SK-N-SH (cell line): ENCODE data around the gene ZNF331. TPM values are rescaled to one million over a fixed set of nuclear protein-coding genes. Genes with fewer than 3 reads are reported as not detected.

ENCODE experiments used
- CTCF ChIA-PET: fragments of 300-600, 350-600 bp; formaldehyde crosslinking; extraction: SDS; loops from one replicate; lab custom pipeline; 2021; lab: Yijun Ruan, JAX
- POLR2A ChIA-PET: fragments of 350-600 bp; sonication (Branson Sonifier 250); formaldehyde crosslinking; extraction: SDS; loops from one replicate; lab custom pipeline; 2020; ENCODE audit warnings: antibody characterized with exemption, inconsistent platforms; lab: Yijun Ruan, JAX
- DNase-seq: peaks from one replicate; pipeline ENCODE4 v3.0.0; 2012
- H2AFZ ChIP-seq: fragments of 200-600 bp; sonication (generic); 2 replicates; pipeline ENCODE4 v1.8.1; 2016; ENCODE audit warnings: antibody characterized with exemption, mild to moderate bottlenecking, low read depth
- H3F3A ChIP-seq: fragments of 200-600 bp; sonication (generic); replicated peaks from 2 replicates; pipeline ENCODE3; 2016; ENCODE audit warnings: antibody characterized with exemption, mild to moderate bottlenecking; ENCODE audit not compliant: insufficient read depth
- H3K27ac ChIP-seq, 2 experiments: fragments of 200-500 bp in 1 of 2; fragments of 200-600 bp in 1 of 2; sonication (Bioruptor generic) in 1 of 2; sonication (generic), shearing (Covaris generic) in 1 of 2; 2 replicates each; pipeline versions ENCODE4 v1.5.1 to v1.6.1; 2014 to 2016; ENCODE audit warnings: low read depth in 2 of 2, inconsistent platforms in 1 of 2, low read length in 1 of 2, mild to moderate bottlenecking in 1 of 2, mixed read lengths in 1 of 2
- H3K27me3 ChIP-seq: fragments of 200-600 bp; sonication (generic), shearing (Covaris generic); 2 replicates; pipeline ENCODE4 v1.6.1; 2016; ENCODE audit warnings: mixed run types; ENCODE audit not compliant: insufficient read depth
- H3K36me3 ChIP-seq, 2 experiments: fragments of 200-500 bp in 1 of 2; fragments of 200-600 bp in 1 of 2; sonication (Bioruptor generic) in 1 of 2; sonication (generic) in 1 of 2; replicated peaks in 1 of 2; 2 replicates each; pipeline versions ENCODE3 to v1.5.1; 2014 to 2016; ENCODE audit warnings: low read length in 1 of 2, mild to moderate bottlenecking in 1 of 2; ENCODE audit not compliant: insufficient read depth in 2 of 2, control insufficient read depth in 1 of 2
- H3K4me1 ChIP-seq, 2 experiments: fragments of 200-500 bp in 1 of 2; fragments of 200-600 bp in 1 of 2; sonication (Bioruptor generic) in 1 of 2; sonication (generic), shearing (Covaris generic) in 1 of 2; 2 replicates each; pipeline versions ENCODE4 v1.5.1 to v1.6.1; 2014 to 2016; ENCODE audit warnings: low read depth in 1 of 2, low read length in 1 of 2, mixed run types in 1 of 2; ENCODE audit not compliant: insufficient read depth in 2 of 2, control insufficient read depth in 1 of 2
- H3K4me2 ChIP-seq: fragments of 200-600 bp; sonication (generic), shearing (Covaris generic); 2 replicates; pipeline ENCODE4 v1.6.1; 2017; ENCODE audit warnings: mixed run types
- H3K4me3 ChIP-seq, 2 experiments: fragments of 200-500 bp in 1 of 2; fragments of 200-600 bp in 1 of 2; sonication (Bioruptor generic) in 1 of 2; sonication (generic), shearing (Covaris generic) in 1 of 2; 2 replicates each; pipeline versions ENCODE4 v1.5.1 to v1.8.1; 2014 to 2016; ENCODE audit warnings: low read depth in 2 of 2, inconsistent platforms in 1 of 2, low read length in 1 of 2, mild to moderate bottlenecking in 1 of 2, mixed read lengths in 1 of 2, moderate library complexity in 1 of 2
- H3K79me2 ChIP-seq: fragments of 200-600 bp; sonication (generic); 2 replicates; pipeline ENCODE4 v1.8.1; 2017; ENCODE audit warnings: mild to moderate bottlenecking; ENCODE audit not compliant: insufficient read depth
- H3K9ac ChIP-seq: fragments of 200-600 bp; sonication (generic); 2 replicates; pipeline ENCODE4 v1.6.1; 2017; ENCODE audit warnings: mixed run types
- H3K9me2 ChIP-seq: fragments of 200-600 bp; sonication (generic); 2 replicates; pipeline ENCODE4 v1.6.1; 2017; ENCODE audit warnings: mixed run types
- H3K9me3 ChIP-seq: fragments of 200-600 bp; sonication (generic); 2 replicates; pipeline ENCODE4 v1.6.1; 2017; ENCODE audit warnings: mixed run types, mild to moderate bottlenecking, moderate library complexity
- H4K20me1 ChIP-seq: fragments of 200-600 bp; sonication (generic); 2 replicates; pipeline ENCODE4 v1.6.1; 2017; ENCODE audit warnings: mild to moderate bottlenecking, mixed run types; ENCODE audit not compliant: insufficient read depth
- ELF1 ChIP-seq: IDR thresholded peaks from 2 replicates; pipeline ENCODE4 v1.4.0; 2012
- EP300 ChIP-seq, 2 experiments: IDR thresholded peaks; 2 replicates each; pipeline versions ENCODE4 v1.4.0 to v1.6.1; 2012; ENCODE audit warnings: borderline replicate concordance in 1 of 2, low read depth in 1 of 2, low read length in 1 of 2
- EZH2phosphoT487 ChIP-seq: fragments of 200-600 bp; sonication (generic); IDR thresholded peaks from 2 replicates; pipeline ENCODE4 v1.6.1; 2017; ENCODE audit warnings: low read depth, mixed run types, mild to moderate bottlenecking, antibody characterized with exemption, moderate library complexity, borderline replicate concordance
- FOSL2 ChIP-seq: IDR thresholded peaks from 2 replicates; pipeline ENCODE4 v1.4.0; 2012; ENCODE audit warnings: low read depth, mild to moderate bottlenecking, moderate library complexity, borderline replicate concordance
- FOXJ3 ChIP-seq: sonication (generic); formaldehyde crosslinking; IDR thresholded peaks from 2 replicates; pipeline ENCODE4 v1.5.1; 2020; ENCODE audit warnings: mild to moderate bottlenecking, missing genetic modification reagents
- JUND ChIP-seq: IDR thresholded peaks from 2 replicates; pipeline ENCODE4 v1.4.0; 2012
- MEF2A ChIP-seq: IDR thresholded peaks from 2 replicates; pipeline ENCODE4 v1.4.0; 2012; ENCODE audit warnings: low read depth, borderline replicate concordance
- MXI1 ChIP-seq: IDR thresholded peaks from 2 replicates; pipeline ENCODE4 v1.6.1; 2012; ENCODE audit warnings: mild to moderate bottlenecking, low read depth, low read length, improper control_type of control experiment
- NRF1 ChIP-seq: IDR thresholded peaks from 2 replicates; pipeline ENCODE4 v1.6.1; 2012; ENCODE audit warnings: low read depth, mild to moderate bottlenecking, low read length
- PBX3 ChIP-seq: IDR thresholded peaks from 2 replicates; pipeline ENCODE4; 2012
- RAD21 ChIP-seq: IDR thresholded peaks from 2 replicates; pipeline ENCODE4 v1.6.1; 2012; ENCODE audit warnings: mild to moderate bottlenecking, low read length
- RCOR1 ChIP-seq: fragments of 150-350 bp; IDR thresholded peaks from 2 replicates; pipeline ENCODE4 v1.6.1; 2017; ENCODE audit warnings: antibody characterized with exemption, low read length
- RFX5 ChIP-seq: IDR thresholded peaks from 2 replicates; pipeline ENCODE4 v1.6.1; 2012; ENCODE audit warnings: mild to moderate bottlenecking, improper control_type of control experiment, low read length
- TAF1 ChIP-seq: IDR thresholded peaks from 2 replicates; pipeline ENCODE4 v1.6.1; 2012; ENCODE audit warnings: low read depth, mild to moderate bottlenecking, low read length, moderate library complexity, borderline replicate concordance
- TEAD4 ChIP-seq: IDR thresholded peaks from 2 replicates; pipeline ENCODE4 v1.4.0; 2012; ENCODE audit warnings: mild to moderate bottlenecking, borderline replicate concordance; ENCODE audit not compliant: insufficient read depth
- USF2 ChIP-seq: fragments of 150-350 bp; IDR thresholded peaks from 2 replicates; pipeline ENCODE4 v1.6.1; 2017; ENCODE audit warnings: antibody characterized with exemption, low read length, low read depth, borderline replicate concordance
- YY1 ChIP-seq: IDR thresholded peaks from 2 replicates; pipeline ENCODE4 v1.4.0; 2012; ENCODE audit warnings: low read depth, mild to moderate bottlenecking
- WGBS: methylation state at CpG from one replicate; pipeline ENCODE4 v1.1.6; 2017; ENCODE audit warnings: low lambda C conversion rate; 5-methylcytosine and 5-hydroxymethylcytosine counted together
- polyA plus RNA-seq, 3 experiments: library from polyadenylated mRNA; depleted of rRNA; stranded (reverse); fragments of >200 nt; gene quantifications; 2 replicates each; pipeline ENCODE4 v1.2.3, GENCODE V29; 2012
- TF ChIP-seq, protein P1 (sequence below): IDR thresholded peaks from 2 replicates; pipeline ENCODE4 v1.4.0; 2012; ENCODE audit warnings: low read depth, borderline replicate concordance
- TF ChIP-seq, protein P2 (sequence below): fragments of 150-350 bp; IDR thresholded peaks from 2 replicates; pipeline ENCODE4 v1.6.1; 2016; ENCODE audit warnings: mild to moderate bottlenecking, low read depth, low read length

The ZNF331 gene
- polyA plus RNA-seq, 1 of the 3 experiments (the other 2 are of a cell fraction): 7.2 TPM

GRCh38 chr19:53581871-53582279 lies 43.9 kb downstream of the ZNF331 start:
- H4K20me1 ChIP-seq: no peaks in the 10 kb centered on the region
- H3K4me2 ChIP-seq: no peak overlapping the region
- H3K4me1 ChIP-seq: no peaks in the 10 kb centered on the region
- WGBS: 48% methylated on average over 6 of the region's 6 CpGs
- no peak for TF ChIP-seq MEF2A
- TF ChIP-seq USF2: no peak
- no peak for TF ChIP-seq PBX3
- no peak for TF ChIP-seq JUND
- no peak for TF ChIP-seq RAD21
- TF ChIP-seq, protein P1, sequence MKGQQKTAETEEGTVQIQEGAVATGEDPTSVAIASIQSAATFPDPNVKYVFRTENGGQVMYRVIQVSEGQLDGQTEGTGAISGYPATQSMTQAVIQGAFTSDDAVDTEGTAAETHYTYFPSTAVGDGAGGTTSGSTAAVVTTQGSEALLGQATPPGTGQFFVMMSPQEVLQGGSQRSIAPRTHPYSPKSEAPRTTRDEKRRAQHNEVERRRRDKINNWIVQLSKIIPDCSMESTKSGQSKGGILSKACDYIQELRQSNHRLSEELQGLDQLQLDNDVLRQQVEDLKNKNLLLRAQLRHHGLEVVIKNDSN: no peak
- no peak for TF ChIP-seq TEAD4
- no peak for TF ChIP-seq NRF1
- no peak for TF ChIP-seq FOSL2
- no peak overlapping the region for H3K4me3 ChIP-seq
- ChIA-PET POLR2A (no interaction called here), CTCF (no interaction called here)
- H3K27ac ChIP-seq: no peak overlapping the region
- no peaks in the 10 kb centered on the region; the same call in 1 of the 2 replicates for H3K27me3 ChIP-seq
- no peaks in the 10 kb centered on the region for H3K9me2 ChIP-seq
- H2AFZ ChIP-seq: no peak overlapping the region
- no peaks in the 10 kb centered on the region for H3K79me2 ChIP-seq
- peaks cover 14 to 26% of the 10 kb centered on the region in 2 experiments for H3K36me3 ChIP-seq
- no peak for DNase-seq
- H3F3A ChIP-seq: no peaks in the 10 kb centered on the region
- peaks cover 2% of the 10 kb centered on the region for H3K9me3 ChIP-seq
- H3K9ac ChIP-seq: no peak overlapping the region

DNA sequence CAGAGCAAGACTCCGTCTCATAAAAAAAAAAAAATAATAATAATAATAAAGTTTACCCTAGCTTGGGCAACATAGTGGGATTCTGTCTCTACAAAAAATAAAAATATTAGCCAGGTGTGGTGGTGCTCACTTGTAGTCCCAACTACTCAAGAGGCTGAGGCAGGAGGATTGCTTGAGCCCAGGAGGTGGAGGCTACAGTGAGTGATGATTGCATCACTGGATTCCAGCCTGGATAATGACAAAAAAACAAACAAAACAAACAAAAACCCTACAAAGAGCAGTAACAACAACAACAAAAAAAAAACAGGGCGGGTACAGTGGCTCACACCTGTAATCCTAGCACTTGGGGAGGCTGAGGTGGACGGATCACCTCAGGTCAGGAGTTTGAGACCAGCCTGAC lies 45.2 kb downstream of the ZNF331 start:
- Histone ChIP-seq H3K79me2 (no peaks in the 10 kb centered on the region), H3K9me3 (no peaks in the 10 kb centered on the region; the same call in 1 of the 2 replicates), H3K9me2 (no peaks in the 10 kb centered on the region), H2AFZ (no peak overlapping the region), H3K4me2 (no peak overlapping the region), H3K27me3 (no peaks in the 10 kb centered on the region; the same call in 1 of the 2 replicates), H3K4me1 (no peaks in the 10 kb centered on the region), H3K27ac (no peak overlapping the region), H4K20me1 (no peaks in the 10 kb centered on the region), H3K9ac (no peak overlapping the region), H3F3A (no peaks in the 10 kb centered on the region), H3K36me3 (peaks cover 1 to 12% of the 10 kb centered on the region in 2 experiments), H3K4me3 (no peak overlapping the region)
- ChIA-PET CTCF (no interaction called here), POLR2A (no interaction called here)
- WGBS: 21% methylated on average over 3 of the region's 3 CpGs
- no peak for DNase-seq
- no peak for TF ChIP-seq MXI1

- DNase-seq: no peak
- Histone ChIP-seq H3K9me3 (no peaks in the 10 kb centered on the region), H3K9ac (no peak overlapping the region), H3K27me3 (no peaks in the 10 kb centered on the region; the same call in 1 of the 2 replicates), H3K4me2 (no peak overlapping the region), H3K36me3 (no peaks in the 10 kb centered on the region), H2AFZ (no peak overlapping the region), H3F3A (no peaks in the 10 kb centered on the region), H4K20me1 (no peaks in the 10 kb centered on the region), H3K79me2 (no peaks in the 10 kb centered on the region), H3K4me3 (no peak overlapping the region), H3K4me1 (no peaks in the 10 kb centered on the region), H3K27ac (no peak overlapping the region), H3K9me2 (no peaks in the 10 kb centered on the region)
- WGBS: 23% methylated on average over 6 of the region's 6 CpGs
- CTCF ChIA-PET: no interaction called here
- POLR2A ChIA-PET: no interaction called here
- TF ChIP-seq YY1 (no peak), RCOR1 (no peak), TAF1 (no peak), FOSL2 (no peak), EP300 (IDR thresholded peaks at IDR 0.05; ENCODE audit: borderline replicate concordance in 1 of 2, low read depth in 1 of 2, low read length in 1 of 2) (no peak), RFX5 (no peak), ELF1 (no peak), NRF1 (no peak), EZH2phosphoT487 (no peak), FOXJ3 (CRISPR knock-in tag) (no peak)
- TF ChIP-seq, protein P1: no peak
- TF ChIP-seq, protein P2, sequence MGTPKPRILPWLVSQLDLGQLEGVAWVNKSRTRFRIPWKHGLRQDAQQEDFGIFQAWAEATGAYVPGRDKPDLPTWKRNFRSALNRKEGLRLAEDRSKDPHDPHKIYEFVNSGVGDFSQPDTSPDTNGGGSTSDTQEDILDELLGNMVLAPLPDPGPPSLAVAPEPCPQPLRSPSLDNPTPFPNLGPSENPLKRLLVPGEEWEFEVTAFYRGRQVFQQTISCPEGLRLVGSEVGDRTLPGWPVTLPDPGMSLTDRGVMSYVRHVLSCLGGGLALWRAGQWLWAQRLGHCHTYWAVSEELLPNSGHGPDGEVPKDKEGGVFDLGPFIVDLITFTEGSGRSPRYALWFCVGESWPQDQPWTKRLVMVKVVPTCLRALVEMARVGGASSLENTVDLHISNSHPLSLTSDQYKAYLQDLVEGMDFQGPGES: no peak
Observed at GRCh38 chr19:53586277-53586691, 48.3 kb downstream of the ZNF331 start.
